Esophagus squamous epithelium (tissue), 4 donors: Measurements from ENCODE around the gene TAF3.

Experiments
- CTCF ChIP-seq, 6 experiments: fragments of 450-650 bp in 4 of 6; fragments of 200-600 bp in 2 of 6; sonication (generic) in 2 of 6; IDR thresholded peaks; one replicate each; pipeline ENCODE4 v1.5.1; 2016 to 2019; ENCODE audit warnings: antibody characterized with exemption in 6 of 6, mild to moderate bottlenecking in 4 of 6, moderate library complexity in 4 of 6
- POLR2A ChIP-seq, 4 donors: fragments of 450-650 bp; IDR thresholded peaks; one replicate each; pipeline ENCODE4 v1.6.1; 2017; ENCODE audit warnings: antibody characterized with exemption in 4 of 4, mild to moderate bottlenecking in 4 of 4, moderate library complexity in 3 of 4

GRCh38 chr10:7881119-7881518, 62.8 kb downstream of the TAF3 start:
- TF ChIP-seq CTCF (IDR thresholded peaks at IDR 0.05), result no peak
- TF ChIP-seq POLR2A (IDR thresholded peaks at IDR 0.05), result no peak
